Measurements from ENCODE around the gene MAST4. TPM values are rescaled to one million over a fixed set of nuclear protein-coding genes. Genes with fewer than 3 reads are reported as not detected.

Gene MAST4
- total and polyA plus RNA-seq, 2 of the 13 experiments (the other 11 are each of a cell fraction or from before 2014, with no cell fraction given): 3.4 to 3.7 TPM

DNA sequence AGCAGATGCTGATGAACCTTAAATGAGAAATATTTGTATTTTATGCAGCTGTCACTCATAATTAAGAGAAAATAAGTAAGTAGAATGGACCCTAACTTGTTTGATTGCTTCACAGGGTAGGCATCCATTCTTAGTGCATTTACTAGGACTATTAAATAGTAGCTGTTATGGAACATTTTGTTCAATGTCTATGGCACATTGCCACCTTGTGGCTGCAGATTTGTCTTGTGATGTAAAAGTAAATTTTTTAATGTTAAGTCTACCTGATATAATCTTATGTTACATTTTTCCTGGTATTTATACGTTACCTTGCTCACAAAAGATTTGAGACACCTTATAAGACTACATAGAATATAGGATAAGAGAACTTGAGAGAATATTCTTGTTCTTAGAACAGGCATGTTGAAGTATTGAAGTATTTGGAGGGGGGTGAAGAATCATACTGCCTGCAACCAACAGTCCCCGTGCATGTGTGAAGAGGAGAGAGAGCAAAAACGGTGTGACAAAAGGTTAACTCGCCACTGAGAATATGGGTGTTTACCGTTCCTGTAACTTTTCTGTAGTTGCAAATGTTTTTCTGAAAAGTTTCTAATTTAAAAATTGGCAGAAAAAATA, 161.1 kb downstream of the MAST4 start:
- Histone ChIP-seq H3K4me3 (replicated peaks in 1 of 3; ENCODE audit: insufficient read depth in 1 of 3, low read depth in 2 of 3, low read length in 3 of 3) (no peak overlapping the region), H3K9ac (ENCODE audit: insufficient read depth, low read depth, low read length) (no peak overlapping the region), H2AFZ (ENCODE audit: low read length) (no peak overlapping the region), H3K4me1 (ENCODE audit: insufficient read depth, low read length) (no peaks in the 10 kb centered on the region), H3K4me2 (ENCODE audit: low read depth, low read length) (no peak overlapping the region), H3K9me3 (ENCODE audit: low read length) (no peaks in the 10 kb centered on the region), H4K20me1 (ENCODE audit: insufficient read depth, low read length) (no peaks in the 10 kb centered on the region), H3K36me3 (replicated peaks in 1 of 2; ENCODE audit: control insufficient read depth in 1 of 2, insufficient read depth in 2 of 2, low read length in 2 of 2) (no peaks in the 10 kb centered on the region), H3K27ac (ENCODE audit: extremely low read length, insufficient read depth, low read length) (no peak overlapping the region), H3K27me3 (ENCODE audit: control insufficient read depth in 1 of 2, insufficient read depth in 2 of 2, low read length in 2 of 2) (peaks cover 0 to 7% of the 10 kb centered on the region in 2 experiments; a peak in 2 of 5 replicates), H3K79me2 (ENCODE audit: insufficient read depth, low read length) (no peaks in the 10 kb centered on the region)
- in situ Hi-C loops (cut with HindIII; ENCODE audit: extremely low pct_ligation_motif_present, low pct_unique_long_range_greater_than_20kb): loop anchor here (5.0 kb wide), 1 partner anchor 450 kb away; no protein-coding TSS in a partner anchor
- ATAC-seq (no peak), DNase-seq (ENCODE audit: low spot score) (peak; percentile 20), FAIRE-seq (no peak)
- BruUV-seq (replicated peaks): no TSS peak
- TF ChIP-seq PLRG1 (conservative IDR thresholded peaks at IDR 0.05) (no peak), STAG1 (CRISPR knock-in tag; IDR thresholded peaks at IDR 0.05) (peak; percentile 62), SMC3 (IDR thresholded peaks at IDR 0.05; ENCODE audit: low read length) (peak; percentile 34)
- TF ChIP-seq, protein P1, sequence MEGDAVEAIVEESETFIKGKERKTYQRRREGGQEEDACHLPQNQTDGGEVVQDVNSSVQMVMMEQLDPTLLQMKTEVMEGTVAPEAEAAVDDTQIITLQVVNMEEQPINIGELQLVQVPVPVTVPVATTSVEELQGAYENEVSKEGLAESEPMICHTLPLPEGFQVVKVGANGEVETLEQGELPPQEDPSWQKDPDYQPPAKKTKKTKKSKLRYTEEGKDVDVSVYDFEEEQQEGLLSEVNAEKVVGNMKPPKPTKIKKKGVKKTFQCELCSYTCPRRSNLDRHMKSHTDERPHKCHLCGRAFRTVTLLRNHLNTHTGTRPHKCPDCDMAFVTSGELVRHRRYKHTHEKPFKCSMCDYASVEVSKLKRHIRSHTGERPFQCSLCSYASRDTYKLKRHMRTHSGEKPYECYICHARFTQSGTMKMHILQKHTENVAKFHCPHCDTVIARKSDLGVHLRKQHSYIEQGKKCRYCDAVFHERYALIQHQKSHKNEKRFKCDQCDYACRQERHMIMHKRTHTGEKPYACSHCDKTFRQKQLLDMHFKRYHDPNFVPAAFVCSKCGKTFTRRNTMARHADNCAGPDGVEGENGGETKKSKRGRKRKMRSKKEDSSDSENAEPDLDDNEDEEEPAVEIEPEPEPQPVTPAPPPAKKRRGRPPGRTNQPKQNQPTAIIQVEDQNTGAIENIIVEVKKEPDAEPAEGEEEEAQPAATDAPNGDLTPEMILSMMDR (CRISPR knock-in tag; IDR thresholded peaks at IDR 0.05): peak; percentile 53
- 0% methylated on average over 5 of the region's 5 CpGs for WGBS (ENCODE audit: low lambda C conversion rate)
- ChIA-PET POLR2A (no interaction called here), CTCF (ENCODE audit: low intra/inter-chr PET ratio, low total read pairs) (interaction anchor here (5.0 kb wide), 1 partner anchor 450 kb away, joined by 46 read pairs; no protein-coding TSS in a partner anchor)
- intact Hi-C loops (cut with micrococcal nuclease; ENCODE audit: unreplicated experiment): loop anchor here (1.0 to 2.0 kb wide), 2 partner anchors 77 to 450 kb away; no protein-coding TSS in a partner anchor

DNA sequence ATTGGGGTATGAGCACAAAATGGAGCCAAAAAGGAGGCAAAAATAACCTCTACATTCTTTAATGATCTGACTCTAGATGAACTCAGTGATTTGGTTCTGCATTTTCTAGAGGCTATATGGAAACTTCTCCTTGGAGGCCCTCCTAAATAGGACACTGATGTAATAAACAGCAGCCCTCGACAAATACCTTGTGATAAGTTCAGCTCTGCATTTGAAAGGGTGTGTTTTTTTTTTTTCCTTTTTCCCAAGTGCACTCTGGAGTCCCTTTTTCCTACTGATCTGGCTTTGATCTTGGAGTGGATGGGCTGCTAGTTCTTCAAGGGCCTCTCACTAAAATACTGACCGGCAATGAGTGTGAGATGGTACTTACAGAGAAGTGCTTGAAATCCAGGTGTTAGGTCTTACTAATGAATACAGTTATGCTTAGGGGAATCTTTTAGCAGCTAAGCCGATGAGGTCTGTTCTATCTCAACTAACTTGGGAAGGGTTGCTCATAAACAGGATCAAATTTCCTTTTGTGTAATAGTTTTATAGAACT, 161.7 kb downstream of the MAST4 start:
- Histone ChIP-seq H3K4me3 (replicated peaks in 1 of 3; ENCODE audit: insufficient read depth in 1 of 3, low read depth in 2 of 3, low read length in 3 of 3) (no peak overlapping the region), H3K9ac (ENCODE audit: insufficient read depth, low read depth, low read length) (no peak overlapping the region), H4K20me1 (ENCODE audit: insufficient read depth, low read length) (no peaks in the 10 kb centered on the region), H2AFZ (ENCODE audit: low read length) (no peak overlapping the region), H3K36me3 (replicated peaks in 1 of 2; ENCODE audit: control insufficient read depth in 1 of 2, insufficient read depth in 2 of 2, low read length in 2 of 2) (no peaks in the 10 kb centered on the region), H3K79me2 (ENCODE audit: insufficient read depth, low read length) (no peaks in the 10 kb centered on the region), H3K9me3 (ENCODE audit: low read length) (no peaks in the 10 kb centered on the region), H3K4me1 (ENCODE audit: insufficient read depth, low read length) (no peaks in the 10 kb centered on the region), H3K27ac (ENCODE audit: extremely low read length, insufficient read depth, low read length) (no peak overlapping the region), H3K4me2 (ENCODE audit: low read depth, low read length) (no peak overlapping the region), H3K27me3 (ENCODE audit: control insufficient read depth in 1 of 2, insufficient read depth in 2 of 2, low read length in 2 of 2) (peaks cover 0 to 7% of the 10 kb centered on the region in 2 experiments; a peak in 2 of 5 replicates)
- no peak for FAIRE-seq
- POLR2A ChIA-PET: no interaction called here
- DNase-seq (ENCODE audit: low spot score): no peak
- CTCF ChIA-PET (ENCODE audit: low intra/inter-chr PET ratio, low total read pairs): interaction anchor here (5.0 kb wide), 1 partner anchor 451 kb away, joined by 46 read pairs; no protein-coding TSS in a partner anchor
- ATAC-seq: no peak
- intact Hi-C loops (cut with micrococcal nuclease; ENCODE audit: unreplicated experiment) (loop anchor here (1.0 to 2.0 kb wide), 2 partner anchors 77 to 451 kb away; no protein-coding TSS in a partner anchor), in situ Hi-C loops (cut with HindIII; ENCODE audit: extremely low pct_ligation_motif_present, low pct_unique_long_range_greater_than_20kb) (loop anchor here (5.0 kb wide), 1 partner anchor 451 kb away; no protein-coding TSS in a partner anchor)
- BruUV-seq (replicated peaks): no TSS peak
- 8% methylated on average over 3 of the region's 3 CpGs for WGBS (ENCODE audit: low lambda C conversion rate)
- TF ChIP-seq RBM22 (optimal IDR thresholded peaks at IDR 0.05; ENCODE audit: low read length): no peak
- TF ChIP-seq ZFX (CRISPR knock-in tag; IDR thresholded peaks at IDR 0.05; ENCODE audit: low read depth): no peak
- TF ChIP-seq, protein P2, sequence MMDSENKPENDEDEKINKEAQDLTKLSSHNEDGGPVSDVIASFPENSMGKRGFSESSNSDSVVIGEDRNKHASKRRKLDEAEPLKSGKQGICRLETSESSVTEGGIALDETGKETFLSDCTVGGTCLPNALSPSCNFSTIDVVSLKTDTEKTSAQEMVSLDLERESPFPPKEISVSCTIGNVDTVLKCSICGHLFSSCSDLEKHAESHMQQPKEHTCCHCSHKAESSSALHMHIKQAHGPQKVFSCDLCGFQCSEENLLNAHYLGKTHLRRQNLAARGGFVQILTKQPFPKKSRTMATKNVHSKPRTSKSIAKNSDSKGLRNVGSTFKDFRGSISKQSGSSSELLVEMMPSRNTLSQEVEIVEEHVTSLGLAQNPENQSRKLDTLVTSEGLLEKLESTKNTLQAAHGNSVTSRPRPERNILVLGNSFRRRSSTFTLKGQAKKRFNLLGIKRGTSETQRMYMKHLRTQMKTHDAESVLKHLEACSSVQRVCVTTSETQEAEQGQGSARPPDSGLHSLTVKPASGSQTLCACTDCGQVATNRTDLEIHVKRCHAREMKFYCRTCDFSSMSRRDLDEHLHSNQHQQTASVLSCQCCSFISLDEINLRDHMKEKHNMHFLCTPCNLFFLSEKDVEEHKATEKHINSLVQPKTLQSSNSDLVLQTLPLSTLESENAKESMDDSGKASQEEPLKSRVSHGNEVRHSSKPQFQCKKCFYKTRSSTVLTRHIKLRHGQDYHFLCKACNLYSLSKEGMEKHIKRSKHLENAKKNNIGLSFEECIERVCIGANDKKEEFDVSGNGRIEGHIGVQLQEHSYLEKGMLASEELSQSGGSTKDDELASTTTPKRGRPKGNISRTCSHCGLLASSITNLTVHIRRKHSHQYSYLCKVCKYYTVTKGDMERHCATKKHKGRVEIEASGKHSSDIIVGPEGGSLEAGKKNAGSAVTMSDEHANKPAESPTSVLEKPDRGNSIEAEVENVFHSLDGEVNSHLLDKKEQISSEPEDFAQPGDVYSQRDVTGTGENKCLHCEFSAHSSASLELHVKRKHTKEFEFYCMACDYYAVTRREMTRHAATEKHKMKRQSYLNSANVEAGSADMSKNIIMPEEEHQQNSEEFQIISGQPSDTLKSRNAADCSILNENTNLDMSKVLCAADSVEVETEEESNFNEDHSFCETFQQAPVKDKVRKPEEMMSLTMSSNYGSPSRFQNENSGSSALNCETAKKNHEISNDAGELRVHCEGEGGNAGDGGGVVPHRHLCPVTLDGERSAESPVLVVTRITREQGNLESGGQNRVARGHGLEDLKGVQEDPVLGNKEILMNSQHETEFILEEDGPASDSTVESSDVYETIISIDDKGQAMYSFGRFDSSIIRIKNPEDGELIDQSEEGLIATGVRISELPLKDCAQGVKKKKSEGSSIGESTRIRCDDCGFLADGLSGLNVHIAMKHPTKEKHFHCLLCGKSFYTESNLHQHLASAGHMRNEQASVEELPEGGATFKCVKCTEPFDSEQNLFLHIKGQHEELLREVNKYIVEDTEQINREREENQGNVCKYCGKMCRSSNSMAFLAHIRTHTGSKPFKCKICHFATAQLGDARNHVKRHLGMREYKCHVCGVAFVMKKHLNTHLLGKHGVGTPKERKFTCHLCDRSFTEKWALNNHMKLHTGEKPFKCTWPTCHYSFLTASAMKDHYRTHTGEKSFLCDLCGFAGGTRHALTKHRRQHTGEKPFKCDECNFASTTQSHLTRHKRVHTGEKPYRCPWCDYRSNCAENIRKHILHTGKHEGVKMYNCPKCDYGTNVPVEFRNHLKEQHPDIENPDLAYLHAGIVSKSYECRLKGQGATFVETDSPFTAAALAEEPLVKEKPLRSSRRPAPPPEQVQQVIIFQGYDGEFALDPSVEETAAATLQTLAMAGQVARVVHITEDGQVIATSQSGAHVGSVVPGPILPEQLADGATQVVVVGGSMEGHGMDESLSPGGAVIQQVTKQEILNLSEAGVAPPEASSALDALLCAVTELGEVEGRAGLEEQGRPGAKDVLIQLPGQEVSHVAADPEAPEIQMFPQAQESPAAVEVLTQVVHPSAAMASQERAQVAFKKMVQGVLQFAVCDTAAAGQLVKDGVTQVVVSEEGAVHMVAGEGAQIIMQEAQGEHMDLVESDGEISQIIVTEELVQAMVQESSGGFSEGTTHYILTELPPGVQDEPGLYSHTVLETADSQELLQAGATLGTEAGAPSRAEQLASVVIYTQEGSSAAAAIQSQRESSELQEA (CRISPR knock-in tag; IDR thresholded peaks at IDR 0.05; ENCODE audit: not compliant biosample characterization): no peak

All from HepG2 (cell line).